Measurements from ENCODE around the gene TES.

The TES gene

GRCh38 chr7:116236020-116236630, 25.8 kb downstream of the TES start:
- TF ChIP-seq, protein P1, sequence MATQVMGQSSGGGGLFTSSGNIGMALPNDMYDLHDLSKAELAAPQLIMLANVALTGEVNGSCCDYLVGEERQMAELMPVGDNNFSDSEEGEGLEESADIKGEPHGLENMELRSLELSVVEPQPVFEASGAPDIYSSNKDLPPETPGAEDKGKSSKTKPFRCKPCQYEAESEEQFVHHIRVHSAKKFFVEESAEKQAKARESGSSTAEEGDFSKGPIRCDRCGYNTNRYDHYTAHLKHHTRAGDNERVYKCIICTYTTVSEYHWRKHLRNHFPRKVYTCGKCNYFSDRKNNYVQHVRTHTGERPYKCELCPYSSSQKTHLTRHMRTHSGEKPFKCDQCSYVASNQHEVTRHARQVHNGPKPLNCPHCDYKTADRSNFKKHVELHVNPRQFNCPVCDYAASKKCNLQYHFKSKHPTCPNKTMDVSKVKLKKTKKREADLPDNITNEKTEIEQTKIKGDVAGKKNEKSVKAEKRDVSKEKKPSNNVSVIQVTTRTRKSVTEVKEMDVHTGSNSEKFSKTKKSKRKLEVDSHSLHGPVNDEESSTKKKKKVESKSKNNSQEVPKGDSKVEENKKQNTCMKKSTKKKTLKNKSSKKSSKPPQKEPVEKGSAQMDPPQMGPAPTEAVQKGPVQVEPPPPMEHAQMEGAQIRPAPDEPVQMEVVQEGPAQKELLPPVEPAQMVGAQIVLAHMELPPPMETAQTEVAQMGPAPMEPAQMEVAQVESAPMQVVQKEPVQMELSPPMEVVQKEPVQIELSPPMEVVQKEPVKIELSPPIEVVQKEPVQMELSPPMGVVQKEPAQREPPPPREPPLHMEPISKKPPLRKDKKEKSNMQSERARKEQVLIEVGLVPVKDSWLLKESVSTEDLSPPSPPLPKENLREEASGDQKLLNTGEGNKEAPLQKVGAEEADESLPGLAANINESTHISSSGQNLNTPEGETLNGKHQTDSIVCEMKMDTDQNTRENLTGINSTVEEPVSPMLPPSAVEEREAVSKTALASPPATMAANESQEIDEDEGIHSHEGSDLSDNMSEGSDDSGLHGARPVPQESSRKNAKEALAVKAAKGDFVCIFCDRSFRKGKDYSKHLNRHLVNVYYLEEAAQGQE (IDR thresholded peaks at IDR 0.05; ENCODE audit: insufficient read depth in 1 of 2, low read depth in 2 of 2, low read length in 2 of 2), result no peak
- TF ChIP-seq TAF1 (IDR thresholded peaks at IDR 0.05; ENCODE audit: borderline replicate concordance, insufficient read depth, low read length) (no peak), SIN3A (IDR thresholded peaks at IDR 0.05; ENCODE audit: borderline replicate concordance, insufficient read depth, low read length) (no peak), FOXP2 (optimal IDR thresholded peaks at IDR 0.05; ENCODE audit: borderline replicate concordance, extremely low read depth, extremely low read length, insufficient read depth) (no peak), POLR2AphosphoS5 (IDR thresholded peaks at IDR 0.05; ENCODE audit: low read depth, low read length) (no peak)

GRCh38 chr7:116239020-116239419, 28.7 kb downstream of the TES start:
- TF ChIP-seq, protein P1 (IDR thresholded peaks at IDR 0.05; ENCODE audit: insufficient read depth in 1 of 2, low read depth in 2 of 2, low read length in 2 of 2), result no peak
- TF ChIP-seq SIN3A (IDR thresholded peaks at IDR 0.05; ENCODE audit: borderline replicate concordance, insufficient read depth, low read length) (no peak), TAF1 (IDR thresholded peaks at IDR 0.05; ENCODE audit: borderline replicate concordance, insufficient read depth, low read length) (no peak), FOXP2 (optimal IDR thresholded peaks at IDR 0.05; ENCODE audit: borderline replicate concordance, extremely low read depth, extremely low read length, insufficient read depth) (no peak), POLR2AphosphoS5 (IDR thresholded peaks at IDR 0.05; ENCODE audit: low read depth, low read length) (no peak)

GRCh38 chr7:116239434-116239833, 29.1 kb downstream of the TES start:
- TF ChIP-seq SIN3A (IDR thresholded peaks at IDR 0.05; ENCODE audit: borderline replicate concordance, insufficient read depth, low read length), result no peak
- TF ChIP-seq, protein P1 (IDR thresholded peaks at IDR 0.05; ENCODE audit: insufficient read depth in 1 of 2, low read depth in 2 of 2, low read length in 2 of 2), result no peak
- no peak for TF ChIP-seq POLR2AphosphoS5 (IDR thresholded peaks at IDR 0.05; ENCODE audit: low read depth, low read length)
- no peak for TF ChIP-seq FOXP2 (optimal IDR thresholded peaks at IDR 0.05; ENCODE audit: borderline replicate concordance, extremely low read depth, extremely low read length, insufficient read depth)
- no peak for TF ChIP-seq TAF1 (IDR thresholded peaks at IDR 0.05; ENCODE audit: borderline replicate concordance, insufficient read depth, low read length)

GRCh38 chr7:116240024-116240668, 29.8 kb downstream of the TES start:
- TF ChIP-seq, protein P1 (IDR thresholded peaks at IDR 0.05; ENCODE audit: insufficient read depth in 1 of 2, low read depth in 2 of 2, low read length in 2 of 2), result no peak
- TF ChIP-seq POLR2AphosphoS5 (IDR thresholded peaks at IDR 0.05; ENCODE audit: low read depth, low read length) (no peak), TAF1 (IDR thresholded peaks at IDR 0.05; ENCODE audit: borderline replicate concordance, insufficient read depth, low read length) (no peak), SIN3A (IDR thresholded peaks at IDR 0.05; ENCODE audit: borderline replicate concordance, insufficient read depth, low read length) (no peak), FOXP2 (optimal IDR thresholded peaks at IDR 0.05; ENCODE audit: borderline replicate concordance, extremely low read depth, extremely low read length, insufficient read depth) (no peak)
